ENCODE data around the gene NEDD1.

Gene NEDD1, protein sequence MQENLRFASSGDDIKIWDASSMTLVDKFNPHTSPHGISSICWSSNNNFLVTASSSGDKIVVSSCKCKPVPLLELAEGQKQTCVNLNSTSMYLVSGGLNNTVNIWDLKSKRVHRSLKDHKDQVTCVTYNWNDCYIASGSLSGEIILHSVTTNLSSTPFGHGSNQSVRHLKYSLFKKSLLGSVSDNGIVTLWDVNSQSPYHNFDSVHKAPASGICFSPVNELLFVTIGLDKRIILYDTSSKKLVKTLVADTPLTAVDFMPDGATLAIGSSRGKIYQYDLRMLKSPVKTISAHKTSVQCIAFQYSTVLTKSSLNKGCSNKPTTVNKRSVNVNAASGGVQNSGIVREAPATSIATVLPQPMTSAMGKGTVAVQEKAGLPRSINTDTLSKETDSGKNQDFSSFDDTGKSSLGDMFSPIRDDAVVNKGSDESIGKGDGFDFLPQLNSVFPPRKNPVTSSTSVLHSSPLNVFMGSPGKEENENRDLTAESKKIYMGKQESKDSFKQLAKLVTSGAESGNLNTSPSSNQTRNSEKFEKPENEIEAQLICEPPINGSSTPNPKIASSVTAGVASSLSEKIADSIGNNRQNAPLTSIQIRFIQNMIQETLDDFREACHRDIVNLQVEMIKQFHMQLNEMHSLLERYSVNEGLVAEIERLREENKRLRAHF

GRCh38 chr12:96906849-96907670, at the start of gene NEDD1:
Gene NEDD1, plus strand, starts transcription at chr12:96907257. Its CDS starts 2,503 bp downstream, at chr12:96909760.
- peak; percentile 75 for DNase-seq

DNA sequence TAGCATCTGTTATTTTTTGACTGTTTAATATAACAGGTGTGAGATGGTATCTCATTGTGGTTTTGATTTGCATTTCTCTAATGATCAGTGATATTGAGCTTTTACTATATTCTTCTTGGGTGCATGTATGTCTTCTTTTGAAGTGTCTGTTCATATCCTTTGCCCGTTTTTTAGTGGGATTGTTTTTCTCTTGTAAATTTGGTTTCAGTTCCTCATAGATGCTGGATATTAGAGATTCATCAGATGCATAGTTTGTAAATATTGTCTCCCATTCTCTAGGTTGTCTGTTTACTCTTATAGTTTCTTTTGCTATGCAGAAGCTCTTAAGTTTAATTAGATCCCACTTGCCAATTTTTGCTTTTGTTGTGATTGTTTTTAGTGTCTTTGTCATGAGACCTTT, 48.9 kb upstream of the NEDD1 start:
- DNase-seq, result no peak

- DNase-seq, result no peak
Observed at GRCh38 chr12:96861656-96862055, 45.4 kb upstream of the NEDD1 start.

DNA sequence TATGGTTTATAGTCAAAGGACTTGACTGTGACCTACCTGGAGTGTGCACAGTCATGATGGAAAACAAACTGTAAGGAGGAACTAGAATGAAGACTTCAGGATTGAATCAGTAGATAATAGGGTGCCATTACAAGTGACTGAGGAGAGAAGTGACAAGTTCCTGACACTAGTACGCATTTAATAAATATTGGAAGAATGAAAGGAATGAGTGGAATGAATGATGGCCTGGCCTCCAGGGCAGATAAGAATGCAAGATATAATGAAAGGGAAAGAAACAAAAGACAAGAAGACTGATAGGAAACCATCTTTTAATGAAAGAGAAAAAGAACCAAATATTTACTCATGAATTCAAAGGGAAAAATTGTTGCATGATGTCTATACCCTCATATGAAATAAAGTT, 44.7 kb upstream of the NEDD1 start:
- no peak for DNase-seq

- no peak for DNase-seq
Observed at GRCh38 chr12:96864335-96864734, 42.7 kb upstream of the NEDD1 start.

DNA sequence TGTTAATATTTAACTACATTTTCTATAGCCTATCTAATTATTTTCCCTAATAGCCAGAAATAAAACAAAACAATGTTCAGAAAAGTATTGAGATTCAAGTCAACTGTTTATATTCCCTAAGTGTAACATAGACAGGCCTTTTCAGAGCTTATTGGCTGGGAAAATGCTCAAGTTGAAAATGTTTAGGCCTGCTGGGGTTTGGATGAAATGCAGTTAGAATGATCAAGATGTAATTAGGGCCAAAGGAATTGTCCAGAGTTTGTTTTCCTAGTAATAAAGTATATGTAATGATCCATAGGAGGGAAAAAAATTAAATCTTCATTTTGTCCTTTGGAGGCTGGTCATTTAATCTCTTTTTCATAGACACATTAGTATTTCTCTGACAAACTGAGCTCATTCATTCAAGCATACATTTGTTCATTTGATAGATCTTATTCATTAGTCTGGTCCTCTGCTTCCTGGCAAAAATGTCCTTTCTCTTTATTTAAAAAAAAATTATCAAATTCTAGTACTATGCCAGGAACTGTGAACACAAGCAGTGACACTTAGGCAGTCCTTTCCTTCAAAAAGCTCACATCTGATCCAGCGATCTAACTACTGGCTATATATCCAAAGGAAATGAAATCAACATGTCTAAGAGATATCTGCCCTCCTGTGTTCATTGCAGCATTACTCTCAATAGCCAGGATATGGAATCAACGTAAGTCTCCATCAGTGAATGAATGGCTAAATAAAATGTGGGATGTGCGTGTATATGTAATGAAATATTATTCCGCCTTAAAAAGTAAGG, 40.1 kb upstream of the NEDD1 start:
- no peak for DNase-seq

DNA sequence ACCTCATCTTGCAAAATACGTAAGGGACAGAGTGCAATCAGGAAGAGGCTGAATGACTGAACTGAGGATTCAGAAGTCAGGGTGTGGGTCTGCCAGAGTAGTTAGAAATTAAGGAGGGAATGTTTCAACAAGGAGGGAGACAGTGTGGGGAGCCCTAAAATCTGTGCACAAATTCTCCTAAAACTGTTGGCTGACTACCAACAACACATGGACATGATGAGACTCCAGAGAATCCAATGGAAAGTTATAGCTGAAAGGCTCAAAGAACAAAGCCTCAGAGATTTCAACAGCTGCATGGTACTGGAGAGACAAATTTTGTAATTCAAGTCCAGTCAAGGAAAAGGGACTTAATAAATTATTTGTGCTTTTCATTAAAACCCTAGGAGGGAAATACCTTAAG, 36.1 kb upstream of the NEDD1 start:
- DNase-seq, result no peak

DNA sequence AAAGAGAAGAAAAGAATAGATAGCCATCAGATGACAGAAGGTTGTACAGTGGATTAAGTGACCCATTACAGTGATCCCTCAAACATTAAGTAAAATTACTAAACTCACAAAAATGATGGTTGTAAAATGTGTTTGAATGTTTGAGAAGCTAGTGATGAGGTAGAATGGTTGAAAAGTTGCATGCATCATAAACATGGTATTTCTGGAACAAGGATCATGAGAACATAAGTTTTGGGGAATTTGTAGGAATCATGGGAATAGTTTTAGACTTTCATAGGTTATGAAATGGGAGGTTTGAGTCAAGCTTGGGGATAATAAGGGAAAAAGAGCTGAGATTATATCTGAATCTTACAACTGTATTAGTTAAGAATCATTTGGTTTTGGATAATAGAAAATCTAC, 34.1 kb upstream of the NEDD1 start:
- no peak for DNase-seq

- no peak for DNase-seq
Observed at GRCh38 chr12:96874211-96874610, 32.8 kb upstream of the NEDD1 start.

- DNase-seq, result peak; percentile 6
Observed at GRCh38 chr12:96876966-96877365, 30.1 kb upstream of the NEDD1 start.

GRCh38 chr12:96878704-96879103, 28.4 kb upstream of the NEDD1 start:
- peak; percentile 84 for DNase-seq

- no peak for DNase-seq
Observed at GRCh38 chr12:96879301-96879700, 27.8 kb upstream of the NEDD1 start.

- no peak for DNase-seq
Observed at GRCh38 chr12:96880220-96880619, 26.8 kb upstream of the NEDD1 start.

- no peak for DNase-seq
Observed at GRCh38 chr12:96881608-96882007, 25.4 kb upstream of the NEDD1 start.

DNA sequence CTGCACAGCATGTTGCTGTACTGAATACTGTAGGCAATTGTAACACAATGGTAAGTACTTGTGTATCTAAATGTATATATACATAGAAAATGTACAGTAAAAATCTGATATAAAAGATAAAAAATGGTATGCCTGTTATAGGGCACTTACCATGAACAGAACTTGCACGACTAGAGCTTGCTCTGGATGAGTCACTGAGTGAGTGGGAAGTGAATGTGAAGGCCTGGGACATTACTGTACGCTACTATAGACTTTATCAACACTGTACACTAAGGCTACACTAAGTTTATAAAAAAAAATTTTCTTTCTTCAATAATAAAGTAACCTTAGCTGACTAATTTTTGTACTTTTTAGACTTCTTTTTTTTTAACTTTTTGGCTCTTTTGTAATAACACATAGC, 24.2 kb upstream of the NEDD1 start:
- DNase-seq, result peak; percentile 48

GRCh38 chr12:96883571-96883970, 23.5 kb upstream of the NEDD1 start:
- DNase-seq, result peak; percentile 17

GRCh38 chr12:96886998-96887677, 19.9 kb upstream of the NEDD1 start:
- DNase-seq, result peak; percentile 62

DNA sequence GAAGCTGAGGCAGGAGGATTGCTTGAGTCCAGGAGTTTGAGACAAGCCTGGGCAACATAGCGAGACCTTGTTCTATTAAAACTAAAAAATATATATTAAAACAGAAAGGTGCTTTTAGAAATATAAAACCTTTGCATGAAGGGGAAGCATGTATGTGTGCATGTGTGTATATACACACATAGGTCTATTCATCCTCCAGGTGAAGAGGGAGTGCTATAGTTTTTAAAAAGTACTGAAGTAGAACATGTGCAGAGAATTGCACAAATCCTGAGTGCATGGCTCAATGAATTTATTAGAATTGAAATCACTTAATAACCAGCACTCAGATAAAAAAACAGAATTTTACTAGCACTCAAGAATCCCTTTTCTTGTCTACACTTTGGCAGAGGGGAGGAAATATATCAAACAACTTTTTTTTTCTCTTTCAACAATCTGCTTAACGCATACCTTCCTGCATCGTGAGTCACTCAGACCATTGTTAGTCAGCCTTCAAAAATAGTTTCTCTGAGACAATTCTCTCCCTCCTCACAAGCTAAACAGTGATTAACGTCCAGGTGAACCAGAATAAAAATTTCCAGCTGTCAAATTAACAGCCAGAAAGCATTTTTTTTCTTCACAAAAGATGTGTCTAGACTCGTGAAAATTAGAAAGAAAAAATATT, 17.7 kb upstream of the NEDD1 start:
- DNase-seq, result peak; percentile 78

GRCh38 chr12:96890331-96890730, 16.7 kb upstream of the NEDD1 start:
- no peak for DNase-seq

- DNase-seq, result no peak
Observed at GRCh38 chr12:96892104-96892503, 15.0 kb upstream of the NEDD1 start.

DNA sequence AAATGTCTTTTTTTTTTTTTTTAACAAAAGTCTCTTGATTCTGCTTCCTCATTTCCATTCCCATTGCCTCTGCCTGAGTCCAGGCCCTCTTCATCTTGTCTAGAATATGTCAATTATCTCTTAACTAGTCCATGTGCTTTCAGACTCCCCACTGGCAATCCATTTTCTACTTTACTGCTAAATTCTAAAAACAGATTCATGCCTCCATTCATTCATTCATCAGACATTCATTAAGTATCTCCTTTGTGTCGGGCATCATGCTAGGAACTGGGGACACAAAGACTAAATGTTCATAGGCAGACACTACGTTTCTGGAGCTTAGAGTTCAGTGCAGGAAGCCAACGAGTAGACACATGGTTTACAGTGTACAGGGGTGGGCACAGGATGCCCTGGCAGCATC, 9.6 kb upstream of the NEDD1 start:
- no peak for DNase-seq

DNA sequence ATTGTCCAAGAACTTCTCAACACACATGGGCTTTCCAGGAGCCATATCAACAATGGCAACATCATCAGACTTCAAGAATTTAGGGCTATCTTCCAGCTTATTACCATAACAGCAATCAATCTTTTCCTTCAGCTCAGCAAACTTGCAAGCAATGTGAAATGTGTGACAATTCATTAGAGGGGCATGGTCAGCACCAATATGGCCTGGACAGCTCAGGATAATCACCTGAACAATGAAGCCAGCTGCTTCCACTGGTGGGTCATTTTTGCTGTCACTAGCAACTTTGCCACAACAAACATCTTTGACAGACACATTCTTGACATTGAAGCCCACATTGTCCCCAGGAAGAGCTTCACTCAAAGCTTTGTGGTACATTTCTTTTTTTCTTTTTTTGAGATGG, 5.9 kb upstream of the NEDD1 start:
- no peak for DNase-seq

Data from NCI-H226 (cell line).